GM12801 (cell line): ENCODE results near the gene LRRC8E.

Source experiments
- CTCF ChIP-seq: IDR thresholded peaks from one replicate; pipeline ENCODE4 v1.5.1; 2011; ENCODE audit warnings: control low read depth; ENCODE audit not compliant: insufficient read length; ENCODE audit errors: extremely low read depth

LRRC8E gene

DNA sequence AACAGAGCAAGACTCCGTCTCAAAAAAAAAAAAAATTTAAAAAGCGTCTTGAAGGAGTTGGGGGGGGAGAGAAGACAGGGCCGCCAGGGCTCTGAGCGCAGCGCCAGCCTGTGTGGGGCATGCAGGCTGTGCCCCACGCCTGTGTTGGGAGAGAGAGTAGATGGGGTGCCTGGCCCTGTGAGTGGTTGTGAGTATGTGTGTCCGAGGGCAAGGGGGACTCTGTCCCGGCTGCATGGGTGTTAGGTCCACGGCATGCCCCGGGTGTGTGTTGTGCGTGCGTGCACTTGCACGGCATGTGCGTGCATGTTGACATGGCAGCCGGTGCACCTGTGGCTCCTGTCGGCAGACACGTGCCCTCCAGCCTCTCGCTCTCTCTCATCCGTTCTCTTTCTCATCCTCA is 18.8 kb downstream of the LRRC8E start:
- no peak for TF ChIP-seq CTCF

GRCh38 chr19:7907544-7907943 is 19.2 kb downstream of the LRRC8E start:
- no peak for TF ChIP-seq CTCF

- TF ChIP-seq CTCF: no peak
Measured at GRCh38 chr19:7908078-7908699, 19.9 kb downstream of the LRRC8E start.

- TF ChIP-seq CTCF: no peak
Measured at GRCh38 chr19:7908742-7909461, 20.6 kb downstream of the LRRC8E start.

GRCh38 chr19:7909471-7910067 is 21.3 kb downstream of the LRRC8E start:
- no peak for TF ChIP-seq CTCF

GRCh38 chr19:7910321-7911161 is 22.2 kb downstream of the LRRC8E start:
- TF ChIP-seq CTCF: no peak
